Colonic mucosa (tissue), 4 donors: ENCODE measurements around the gene CDK19. TPM values are rescaled to one million over a fixed set of nuclear protein-coding genes. Genes with fewer than 3 reads are reported as not detected.

Experiments used
- DNase-seq: peaks from one replicate; pipeline ENCODE4 v3.0.0-alpha.2; 2020
- H3K27ac ChIP-seq: fragments of 200-600 bp; one replicate; pipeline ENCODE4 v1.8.0; 2021
- H3K27me3 ChIP-seq: fragments of 200-600 bp; one replicate; pipeline ENCODE4 v1.8.0; 2021
- H3K36me3 ChIP-seq: fragments of 200-600 bp; one replicate; pipeline ENCODE4 v1.8.0; 2021
- H3K4me1 ChIP-seq: fragments of 200-600 bp; one replicate; pipeline ENCODE4 v1.8.0; 2021; ENCODE audit warnings: mild to moderate bottlenecking
- H3K4me3 ChIP-seq: fragments of 200-600 bp; one replicate; pipeline ENCODE4 v1.8.0; 2021
- H3K9ac ChIP-seq, 2 donors: one replicate each; pipeline ENCODE4 v1.7.0; 2013; ENCODE audit warnings: control low read depth in 2 of 2, low read depth in 2 of 2, low read length in 2 of 2
- H3K9me3 ChIP-seq: fragments of 200-600 bp; one replicate; pipeline ENCODE4 v1.8.0; 2021
- CTCF ChIP-seq: fragments of 200-600 bp; IDR thresholded peaks from one replicate; pipeline ENCODE4 v1.8.0; 2022; ENCODE audit warnings: antibody characterized with exemption, mild to moderate bottlenecking
- intact Hi-C: fragments of 100-400 bp; cut with DNase I; formaldehyde crosslinking; loops from one replicate; pipeline ENCODE4 v1.14.1; 2022
- total RNA-seq, 2 donors: library from RNA; stranded (reverse); fragmentation: NEBNext Ultra II Directional in 1 of 2; extraction: Animal tissue kit (Norgen Biotek cat#: 25700) in 1 of 2; gene quantifications; one replicate each; pipeline ENCODE4 v1.2.1, GENCODE V29; 2021
- donor health status: healthy.
- donor health status: DM: no; HTN: no; CAD: no.
- donor health status: DM: no; HTN: no; CAD: no.

The CDK19 gene
- total RNA-seq, 2 donors from 2014 or later, result 20.2 to 36.5 TPM

GRCh38 chr6:110708295-110708950 is 106.8 kb downstream of the CDK19 start:
- Histone ChIP-seq H3K9me3 (no peaks in the 10 kb centered on the region), H3K4me1 (no peaks in the 10 kb centered on the region), H3K27ac (no peak overlapping the region), H3K4me3 (no peak overlapping the region), H3K36me3 (no peaks in the 10 kb centered on the region), H3K27me3 (no peaks in the 10 kb centered on the region), H3K9ac (no peak overlapping the region)
- intact Hi-C loops, result no loop called here
- DNase-seq, result no peak
- no peak for TF ChIP-seq CTCF

GRCh38 chr6:110705543-110705942 is 109.7 kb downstream of the CDK19 start:
- Histone ChIP-seq H3K4me1 (no peaks in the 10 kb centered on the region), H3K27ac (no peak overlapping the region), H3K36me3 (no peaks in the 10 kb centered on the region), H3K9me3 (no peaks in the 10 kb centered on the region), H3K27me3 (no peaks in the 10 kb centered on the region), H3K4me3 (no peak overlapping the region), H3K9ac (no peak overlapping the region)
- no peak for TF ChIP-seq CTCF
- intact Hi-C loops, result no loop called here
- no peak for DNase-seq

- intact Hi-C loops, result no loop called here
- no peak for DNase-seq
- no peak overlapping the region for H3K4me3 ChIP-seq
- TF ChIP-seq CTCF, result no peak
- H3K4me1 ChIP-seq, result no peaks in the 10 kb centered on the region
- H3K36me3 ChIP-seq, result no peaks in the 10 kb centered on the region
- H3K27ac ChIP-seq, result no peak overlapping the region
- no peaks in the 10 kb centered on the region for H3K27me3 ChIP-seq
- H3K9ac ChIP-seq, result no peak overlapping the region
- H3K9me3 ChIP-seq, result no peaks in the 10 kb centered on the region
Measured at GRCh38 chr6:110703906-110704594, 111.2 kb downstream of the CDK19 start.

- DNase-seq, result no peak
- H3K4me1 ChIP-seq, result no peaks in the 10 kb centered on the region
- no peaks in the 10 kb centered on the region for H3K36me3 ChIP-seq
- no peaks in the 10 kb centered on the region for H3K27me3 ChIP-seq
- no peaks in the 10 kb centered on the region for H3K9me3 ChIP-seq
- no peak for TF ChIP-seq CTCF
- H3K9ac ChIP-seq, result no peak overlapping the region
- intact Hi-C loops, result no loop called here
- no peak overlapping the region for H3K27ac ChIP-seq
- no peak overlapping the region for H3K4me3 ChIP-seq
Measured at GRCh38 chr6:110703010-110703905, 112.0 kb downstream of the CDK19 start.

GRCh38 chr6:110699780-110700179 is 115.5 kb downstream of the CDK19 start:
- Histone ChIP-seq H3K4me1 (no peaks in the 10 kb centered on the region), H3K27me3 (no peaks in the 10 kb centered on the region), H3K27ac (no peak overlapping the region), H3K4me3 (no peak overlapping the region), H3K9me3 (no peaks in the 10 kb centered on the region), H3K9ac (no peak overlapping the region), H3K36me3 (no peaks in the 10 kb centered on the region)
- intact Hi-C loops, result no loop called here
- no peak for TF ChIP-seq CTCF
- DNase-seq, result no peak
